GM12878 (cell line): ENCODE data around the gene PRDM4. TPM values are rescaled to one million over a fixed set of nuclear protein-coding genes. Genes with fewer than 3 reads are reported as not detected.
A peak's percentile ranks its signal among the peaks of the same experiment; 100 is the strongest.

Experiments used
- ATAC-seq: fragments of 200-7000 bp; cut with Tn5 transposase; 3 replicates; pipeline ENCODE4 v1.9.1; 2020; ENCODE audit warnings: mild to moderate bottlenecking, moderate library complexity
- BruUV-seq: library from RNA; stranded (reverse); fragments of 400-500 nt; replicated peaks from 2 replicates; lab custom pipeline; 2021; lab: Mats Ljungman, UMichigan
- CTCF ChIA-PET: fragments of 300-600 bp; sonication (Branson Sonifier 250); formaldehyde crosslinking; extraction: SDS; loops from one replicate; lab custom pipeline; 2021; ENCODE audit warnings: inconsistent platforms; lab: Yijun Ruan, JAX
- POLR2A ChIA-PET: fragments of 350-600 bp; formaldehyde crosslinking; extraction: SDS; loops from one replicate; lab custom pipeline; 2021; ENCODE audit warnings: inconsistent platforms; lab: Charles Lee
- RAD21 ChIA-PET: fragments of 300-600 bp; sonication (Branson Sonifier 250); formaldehyde crosslinking; loops from one replicate; lab custom pipeline; 2023; ENCODE audit warnings: antibody characterized with exemption; ENCODE audit not compliant: unreplicated experiment; lab: Charles Lee
- SMC1A ChIA-PET: fragments of 300-600 bp; sonication (Branson Sonifier 250); formaldehyde crosslinking; loops from one replicate; lab custom pipeline; 2023; ENCODE audit not compliant: unreplicated experiment, uncharacterized antibody; lab: Charles Lee
- DNase-seq: peaks from one replicate; pipeline ENCODE4 v3.0.0-alpha.2; 2011; ENCODE audit warnings: low read depth, low spot score
- FAIRE-seq: peaks from 3 replicates; lab custom pipeline; 2011; peaks lifted over from hg19 to GRCh38; lab: Jason Lieb, UNC
- H2AFZ ChIP-seq: 2 replicates; pipeline ENCODE4 v1.6.0; 2011; ENCODE audit warnings: low read depth, low read length, control low read depth; ENCODE audit not compliant: control insufficient read depth
- H3K27ac ChIP-seq: 2 replicates; pipeline ENCODE4 v1.5.1; 2011; ENCODE audit warnings: control low read depth; ENCODE audit not compliant: control insufficient read depth, insufficient read depth
- H3K27me3 ChIP-seq, 2 experiments: replicated peaks in 1 of 2; 2 replicates each; pipeline versions ENCODE4 v1.6.0 to v1.6.1; 2011; ENCODE audit warnings: low read length in 1 of 2; ENCODE audit not compliant: control insufficient read depth in 2 of 2, insufficient read depth in 2 of 2
- H3K36me3 ChIP-seq, 2 experiments: 2 replicates each; pipeline ENCODE4 v1.5.1; 2011; ENCODE audit warnings: low read length in 1 of 2; ENCODE audit not compliant: control insufficient read depth in 2 of 2, insufficient read depth in 2 of 2
- H3K4me1 ChIP-seq: 2 replicates; pipeline ENCODE4 v1.6.1; 2011; ENCODE audit warnings: mild to moderate bottlenecking, low read length, moderate library complexity, mixed read lengths; ENCODE audit not compliant: control insufficient read depth, insufficient read depth
- H3K4me2 ChIP-seq: 2 replicates; pipeline ENCODE4 v1.6.0; 2011; ENCODE audit warnings: control low read depth; ENCODE audit not compliant: control insufficient read depth, insufficient read depth
- H3K4me3 ChIP-seq: fragments of 200-600 bp; sonication (generic); 2 replicates; pipeline ENCODE4 v1.5.1; 2016
- H3K79me2 ChIP-seq: 2 replicates; pipeline ENCODE4 v1.6.0; 2011; ENCODE audit warnings: low read length; ENCODE audit not compliant: control insufficient read depth, insufficient read depth
- H3K9ac ChIP-seq: 2 replicates; pipeline ENCODE4 v1.8.0; 2011; ENCODE audit warnings: low read length, control low read depth, mixed read lengths; ENCODE audit not compliant: control insufficient read depth, insufficient read depth
- H3K9me3 ChIP-seq: replicated peaks from 3 replicates; pipeline ENCODE4 v1.5.1; 2011; ENCODE audit warnings: mild to moderate bottlenecking, low read length; ENCODE audit not compliant: control insufficient read depth, insufficient read depth
- H4K20me1 ChIP-seq: 2 replicates; pipeline ENCODE4 v1.6.0; 2011; ENCODE audit not compliant: control insufficient read depth, insufficient read depth
- CTCF ChIP-seq, 3 experiments: IDR thresholded peaks in 2 of 3; conservative IDR thresholded peaks in 1 of 3; 2 replicates each; pipeline ENCODE4 v1.5.1; 2011; ENCODE audit warnings: low read depth in 3 of 3, low read length in 3 of 3, mild to moderate bottlenecking in 3 of 3, control low read depth in 2 of 3, moderate library complexity in 2 of 3, inconsistent platforms in 1 of 3, mixed read lengths in 1 of 3; ENCODE audit not compliant: control insufficient read depth in 2 of 3, insufficient read depth in 1 of 3; ENCODE audit errors: extremely low read depth in 1 of 3
- ELK1 ChIP-seq: IDR thresholded peaks from 2 replicates; pipeline ENCODE4 v1.6.1; 2012; ENCODE audit warnings: low read depth, low read length, improper control_type of control experiment
- FOXM1 ChIP-seq: IDR thresholded peaks from 2 replicates; pipeline ENCODE4 v1.6.1; 2012; ENCODE audit warnings: low read depth, mild to moderate bottlenecking, inconsistent platforms, low read length, moderate library complexity
- IKZF1 ChIP-seq: fragments of 450-650 bp; conservative IDR thresholded peaks from 2 replicates; pipeline ENCODE4 v1.6.1; 2017; ENCODE audit warnings: antibody characterized with exemption, mild to moderate bottlenecking
- MXI1 ChIP-seq: fragments of 150-350 bp; IDR thresholded peaks from 2 replicates; pipeline ENCODE4 v1.6.1; 2011; ENCODE audit warnings: low read depth, mild to moderate bottlenecking, inconsistent platforms, low read length, improper control_type of control experiment
- POLR2A ChIP-seq: IDR thresholded peaks from 2 replicates; pipeline ENCODE4 v1.6.1; 2011; ENCODE audit warnings: low read depth, mild to moderate bottlenecking, low read length
- SREBF2 ChIP-seq: IDR thresholded peaks from 2 replicates; pipeline ENCODE4 v1.6.1; 2012; ENCODE audit warnings: mild to moderate bottlenecking, low read length
- STAT3 ChIP-seq: IDR thresholded peaks from 2 replicates; pipeline ENCODE4 v1.6.1; 2011; ENCODE audit warnings: low read depth, low read length, improper control_type of control experiment
- TARDBP ChIP-seq: IDR thresholded peaks from 2 replicates; pipeline ENCODE4 v1.6.1; 2016; ENCODE audit warnings: borderline replicate concordance
- ZNF384 ChIP-seq: IDR thresholded peaks from 2 replicates; pipeline ENCODE4 v1.6.1; 2012; ENCODE audit warnings: low read depth, mild to moderate bottlenecking, low read length, improper control_type of control experiment, borderline replicate concordance
- WGBS: methylation state at CpG from one replicate; pipeline ENCODE4 v1.1.6; 2016; ENCODE audit warnings: low lambda C conversion rate; ENCODE audit not compliant: insufficient replicate concordance, insufficient coverage; ENCODE audit errors: missing lambda C conversion rate; 5-methylcytosine and 5-hydroxymethylcytosine counted together
- in situ Hi-C: fragments of 300-500 bp; cut with MboI; formaldehyde crosslinking; loops from 9 replicates; pipeline ENCODE4 v1.14.3; 2018; ENCODE audit warnings: mixed read lengths
- intact Hi-C: fragments of 100-400 bp; cut with micrococcal nuclease; formaldehyde crosslinking; loops from one replicate; pipeline ENCODE4 v1.14.2; 2022; ENCODE audit not compliant: unreplicated experiment
- polyA plus RNA-seq, 11 experiments: library from polyadenylated mRNA; depleted of rRNA in 4 of 11; unstranded in 6 of 11; stranded (reverse) in 5 of 11; fragments of >200 nt; fragmentation: Nextera tagmentation in 4 of 11; fragmentation: Illumina TruSeq in 1 of 11; extraction: Ambion mirVana in 4 of 11; extraction: Trizol in 1 of 11; gene quantifications; 1 replicate in 1 of 11; 2 replicates in 10 of 11; pipeline versions ENCODE4 v1.2.1 to v1.2.3, GENCODE V29; 2011 to 2016; ENCODE audit warnings: inconsistent platforms in 2 of 11, missing spikeins in 2 of 11, low read depth in 1 of 11
- total RNA-seq, 4 experiments: library from RNA; depleted of rRNA in 3 of 4; stranded (reverse); fragments of >200 nt in 3 of 4; fragmentation: Illumina TruSeq in 1 of 4; extraction: Trizol in 1 of 4; gene quantifications; 2 replicates each; pipeline versions ENCODE4 v1.2.1 to v1.2.3, GENCODE V29; 2013 to 2021
- TF ChIP-seq, protein P1 (sequence below): IDR thresholded peaks from 2 replicates; pipeline ENCODE4 v1.6.1; 2012; ENCODE audit warnings: low read depth, low read length, improper control_type of control experiment
- TF ChIP-seq, protein P2 (sequence below): fragments of 450-650 bp; IDR thresholded peaks from 2 replicates; pipeline ENCODE4 v1.6.1; 2017; ENCODE audit warnings: low read depth, mild to moderate bottlenecking, moderate library complexity

PRDM4 gene
- total and polyA plus RNA-seq, 10 of the 15 experiments (the other 5 are each of a cell fraction or from before 2014, with no cell fraction given): 5.1 to 22.2 (median 15.0) TPM

DNA sequence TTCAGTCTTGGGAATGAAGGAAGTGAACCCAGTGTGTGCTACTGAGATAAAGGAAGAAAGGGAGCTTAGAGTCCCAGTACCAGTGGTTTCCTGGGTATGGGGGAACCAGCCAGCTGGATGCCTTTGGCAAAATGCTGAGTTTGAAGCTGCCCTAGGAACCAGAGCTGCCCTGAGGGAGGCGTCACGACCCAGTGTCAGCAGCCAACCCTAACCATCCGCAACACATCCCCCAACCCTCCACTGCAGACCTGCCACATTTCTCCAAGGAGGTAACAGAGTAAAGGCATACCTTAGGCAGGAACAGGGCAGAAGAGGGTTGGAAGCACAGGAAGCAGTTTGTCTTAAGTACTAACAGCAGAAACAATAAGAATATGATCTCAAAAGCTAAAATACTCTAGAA, 28.6 kb downstream of the PRDM4 start:
- H3K4me2 ChIP-seq: no peak overlapping the region
- ChIA-PET RAD21 (no interaction called here), POLR2A (no interaction called here), SMC1A (interaction anchor here (0.9 to 1.1 kb wide), 2 partner anchors 18 to 154 kb away, joined by 3 read pairs; no protein-coding TSS in a partner anchor), CTCF (interaction anchor here (0.6 to 1.2 kb wide), 2 partner anchors 37 to 823 kb away, joined by 3 to 4 read pairs; no protein-coding TSS in a partner anchor)
- WGBS: 100% methylated on average over 3 of the region's 3 CpGs
- no peak overlapping the region for H2AFZ ChIP-seq
- H3K36me3 ChIP-seq: peaks cover 0 to 12% of the 10 kb centered on the region in 2 experiments; a peak in 3 of 4 replicates
- intact Hi-C loops: no loop called here
- in situ Hi-C loops: no loop called here
- H3K4me1 ChIP-seq: peaks cover 8% of the 10 kb centered on the region
- BruUV-seq: no TSS peak
- FAIRE-seq (no peak), DNase-seq (no peak), ATAC-seq (no peak)
- no peak overlapping the region for H3K9ac ChIP-seq
- TF ChIP-seq TARDBP (no peak), POLR2A (0 out of 2 replicates have a peak, but pooled peaks have one; percentile 31)
- H3K4me3 ChIP-seq: no peak overlapping the region
- no peaks in the 10 kb centered on the region for H3K27me3 ChIP-seq
- no peaks in the 10 kb centered on the region for H4K20me1 ChIP-seq
- H3K79me2 ChIP-seq: no peaks in the 10 kb centered on the region
- H3K9me3 ChIP-seq: no peaks in the 10 kb centered on the region
- H3K27ac ChIP-seq: no peak overlapping the region

DNA sequence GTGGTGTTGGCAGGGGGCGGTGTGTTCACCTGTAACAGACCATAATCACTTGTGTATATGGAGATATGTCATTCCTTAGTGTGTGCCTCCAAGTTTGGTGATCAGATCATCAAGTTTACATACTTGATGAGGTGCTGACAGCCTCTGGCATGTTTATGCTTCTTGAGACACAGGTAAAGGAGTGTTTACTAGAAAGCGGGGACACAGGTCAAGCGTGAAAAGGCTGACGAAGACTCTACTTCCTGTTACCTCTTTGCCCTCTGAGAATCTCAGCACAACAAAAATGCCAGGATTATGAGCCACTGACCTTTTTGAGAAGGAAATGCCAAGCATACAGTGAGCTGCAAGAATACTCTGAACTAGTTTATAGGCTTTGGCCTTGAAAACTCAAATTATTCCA, 29.6 kb downstream of the PRDM4 start:
- no peak overlapping the region for H3K4me3 ChIP-seq
- H2AFZ ChIP-seq: peak overlapping the region; percentile 17
- intact Hi-C loops (no loop called here), in situ Hi-C loops (no loop called here)
- 0 out of 2 replicates have a peak overlapping the region, but pooled peaks have one; percentile 25 for H3K4me2 ChIP-seq
- no peak overlapping the region for H3K9ac ChIP-seq
- H3K79me2 ChIP-seq: no peaks in the 10 kb centered on the region
- ChIA-PET RAD21 (no interaction called here), CTCF (interaction anchor here (1.0 to 1.2 kb wide), 2 partner anchors 9 to 36 kb away, joined by 3 read pairs; no protein-coding TSS in a partner anchor), SMC1A (interaction anchor here (0.9 kb wide), 1 partner anchor 18 kb away, joined by 3 read pairs; no protein-coding TSS in a partner anchor), POLR2A (no interaction called here)
- peaks cover 4% of the 10 kb centered on the region for H3K4me1 ChIP-seq
- H3K27ac ChIP-seq: no peak overlapping the region
- no TSS peak for BruUV-seq
- DNase-seq (no peak), ATAC-seq (peak; percentile 82), FAIRE-seq (no peak)
- peaks cover 0 to 12% of the 10 kb centered on the region in 2 experiments; a peak in 3 of 4 replicates for H3K36me3 ChIP-seq
- WGBS: 27% methylated on average over 4 of the region's 4 CpGs
- no peaks in the 10 kb centered on the region for H4K20me1 ChIP-seq
- no peaks in the 10 kb centered on the region for H3K9me3 ChIP-seq
- no peaks in the 10 kb centered on the region for H3K27me3 ChIP-seq
- no peak for TF ChIP-seq ZNF384
- TF ChIP-seq MXI1: no peak
- no peak for TF ChIP-seq STAT3
- TF ChIP-seq, protein P1, sequence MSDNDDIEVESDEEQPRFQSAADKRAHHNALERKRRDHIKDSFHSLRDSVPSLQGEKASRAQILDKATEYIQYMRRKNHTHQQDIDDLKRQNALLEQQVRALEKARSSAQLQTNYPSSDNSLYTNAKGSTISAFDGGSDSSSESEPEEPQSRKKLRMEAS: no peak
- TF ChIP-seq CTCF (IDR thresholded peaks at IDR 0.05 in 2 of 3, conservative IDR thresholded peaks at IDR 0.05 in 1 of 3; ENCODE audit: control insufficient read depth in 2 of 3, extremely low read depth in 1 of 3, insufficient read depth in 1 of 3, low read depth in 3 of 3, low read length in 3 of 3): no peak
- TF ChIP-seq, protein P2, sequence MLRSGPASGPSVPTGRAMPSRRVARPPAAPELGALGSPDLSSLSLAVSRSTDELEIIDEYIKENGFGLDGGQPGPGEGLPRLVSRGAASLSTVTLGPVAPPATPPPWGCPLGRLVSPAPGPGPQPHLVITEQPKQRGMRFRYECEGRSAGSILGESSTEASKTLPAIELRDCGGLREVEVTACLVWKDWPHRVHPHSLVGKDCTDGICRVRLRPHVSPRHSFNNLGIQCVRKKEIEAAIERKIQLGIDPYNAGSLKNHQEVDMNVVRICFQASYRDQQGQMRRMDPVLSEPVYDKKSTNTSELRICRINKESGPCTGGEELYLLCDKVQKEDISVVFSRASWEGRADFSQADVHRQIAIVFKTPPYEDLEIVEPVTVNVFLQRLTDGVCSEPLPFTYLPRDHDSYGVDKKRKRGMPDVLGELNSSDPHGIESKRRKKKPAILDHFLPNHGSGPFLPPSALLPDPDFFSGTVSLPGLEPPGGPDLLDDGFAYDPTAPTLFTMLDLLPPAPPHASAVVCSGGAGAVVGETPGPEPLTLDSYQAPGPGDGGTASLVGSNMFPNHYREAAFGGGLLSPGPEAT: no peak
- no peak for TF ChIP-seq IKZF1
- TF ChIP-seq ELK1: no peak
- no peak for TF ChIP-seq SREBF2
- no peak for TF ChIP-seq FOXM1
